Measurements from ENCODE around the gene TAB2.

DNA sequence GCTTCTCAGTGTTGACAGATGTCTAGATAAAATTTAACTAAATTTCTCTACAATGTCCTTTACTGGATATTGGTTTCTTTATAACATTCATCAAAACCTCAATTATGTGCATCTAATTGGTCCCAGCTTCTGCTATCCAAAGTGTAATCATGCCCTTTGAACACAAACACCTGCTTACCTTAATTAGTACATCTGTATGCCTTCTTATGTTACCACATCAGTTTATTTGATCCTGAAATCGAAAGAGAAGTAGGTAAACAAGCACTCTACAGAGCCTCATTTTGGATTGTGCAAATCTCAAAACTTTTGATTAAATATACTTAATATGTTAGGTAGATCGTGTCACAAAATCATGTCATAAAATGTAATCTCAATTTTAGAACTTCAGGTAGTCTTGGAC is 36.5 kb downstream of the TAB2 start:
- TF ChIP-seq CTCF (IDR thresholded peaks at IDR 0.05) (no peak), POLR2A (IDR thresholded peaks at IDR 0.05) (no peak), POLR2AphosphoS5 (IDR thresholded peaks at IDR 0.05) (no peak)
